ENCODE data around the gene INTS3.

INTS3 gene

GRCh38 chr1:153734396-153735089 is 6.7 kb downstream of the INTS3 start:
- no peak for DNase-seq (ENCODE audit: extremely low read depth, low read depth)
- no peak for TF ChIP-seq CTCF (IDR thresholded peaks at IDR 0.05; ENCODE audit: low read depth, low read length)

GRCh38 chr1:153735090-153735420 is 7.2 kb downstream of the INTS3 start:
- TF ChIP-seq CTCF (IDR thresholded peaks at IDR 0.05; ENCODE audit: low read depth, low read length), result no peak
- DNase-seq (ENCODE audit: extremely low read depth, low read depth), result no peak

GRCh38 chr1:153741986-153742385 is 14.1 kb downstream of the INTS3 start:
- no peak for DNase-seq (ENCODE audit: extremely low read depth, low read depth)
- no peak for TF ChIP-seq CTCF (IDR thresholded peaks at IDR 0.05; ENCODE audit: low read depth, low read length)

GRCh38 chr1:153742411-153743142 is 14.7 kb downstream of the INTS3 start:
- no peak for DNase-seq (ENCODE audit: extremely low read depth, low read depth)
- no peak for TF ChIP-seq CTCF (IDR thresholded peaks at IDR 0.05; ENCODE audit: low read depth, low read length)

GRCh38 chr1:153745417-153745816 is 17.6 kb downstream of the INTS3 start:
- no peak for TF ChIP-seq CTCF (IDR thresholded peaks at IDR 0.05; ENCODE audit: low read depth, low read length)
- DNase-seq (ENCODE audit: extremely low read depth, low read depth), result no peak

GRCh38 chr1:153746174-153746573 is 18.3 kb downstream of the INTS3 start:
- no peak for DNase-seq (ENCODE audit: extremely low read depth, low read depth)
- no peak for TF ChIP-seq CTCF (IDR thresholded peaks at IDR 0.05; ENCODE audit: low read depth, low read length)

GRCh38 chr1:153748903-153749302 is 21.1 kb downstream of the INTS3 start:
- TF ChIP-seq CTCF (IDR thresholded peaks at IDR 0.05; ENCODE audit: low read depth, low read length), result no peak
- no peak for DNase-seq (ENCODE audit: extremely low read depth, low read depth)

Data from AG09319 (cell line).